Posterior cingulate gyrus (tissue), 11 donors: ENCODE measurements around the gene POLN.
A peak's percentile ranks its signal among the peaks of the same experiment; 100 is the strongest.

Experiments
- DNase-seq, 10 donors: peaks; one replicate each; pipeline versions ENCODE4 v3.0.0 to v3.0.0-alpha.2; 2020 to 2021; ENCODE audit warnings: mixed read lengths in 3 of 10
- intact Hi-C: fragments of 100-400 bp; cut with DNase I; formaldehyde crosslinking; loops from one replicate; pipeline ENCODE4 v1.15.1; 2023

POLN gene

DNA sequence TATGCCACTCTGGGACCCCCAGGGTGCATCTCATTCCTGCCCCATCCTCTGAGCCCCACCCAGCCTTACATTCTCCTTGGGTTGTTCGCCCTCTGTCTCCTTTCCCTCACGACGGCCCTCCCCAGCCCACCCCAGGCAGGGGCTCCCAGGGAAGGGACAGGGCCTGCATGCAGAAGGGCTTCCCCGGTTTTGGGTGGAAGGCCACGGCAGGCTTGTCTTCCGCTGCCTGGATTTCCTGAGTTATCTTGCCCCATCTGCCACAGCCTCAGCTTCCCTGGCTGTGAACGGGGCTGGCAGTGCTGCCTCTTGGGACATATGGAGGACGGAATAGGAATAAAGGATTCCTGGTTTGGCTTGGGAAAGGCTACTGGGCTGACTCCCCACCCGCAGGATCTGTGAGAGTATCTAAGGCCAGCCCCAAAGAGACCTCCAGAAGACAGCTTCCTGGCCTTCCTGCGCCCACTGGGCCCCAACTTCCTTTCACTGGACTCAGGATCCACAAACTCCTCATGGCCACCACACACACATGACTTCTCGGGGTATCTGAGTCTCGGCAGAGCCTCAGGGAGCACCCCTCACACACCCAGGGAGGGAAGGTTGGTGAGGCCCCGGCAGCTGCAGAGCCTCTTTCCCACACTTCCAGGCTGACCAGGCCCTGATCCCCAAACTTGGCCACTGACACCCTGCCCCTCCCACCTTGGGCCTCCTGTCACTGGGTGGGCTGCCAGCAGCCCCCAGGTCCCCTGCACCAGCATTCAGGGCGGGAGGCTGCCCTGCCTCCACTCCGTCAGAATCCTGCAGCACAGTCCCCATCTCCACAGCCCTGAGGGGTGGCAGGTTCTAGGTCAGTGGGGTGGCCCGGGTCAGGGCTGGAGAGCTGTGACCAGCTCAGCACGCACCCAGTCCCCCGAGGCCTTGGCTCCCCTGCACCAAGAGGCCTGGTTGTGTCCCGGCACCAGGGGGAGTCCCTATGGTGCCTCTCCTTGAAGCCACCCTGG, 23.5 kb upstream of the POLN start:
- intact Hi-C loops = no loop called here

DNA sequence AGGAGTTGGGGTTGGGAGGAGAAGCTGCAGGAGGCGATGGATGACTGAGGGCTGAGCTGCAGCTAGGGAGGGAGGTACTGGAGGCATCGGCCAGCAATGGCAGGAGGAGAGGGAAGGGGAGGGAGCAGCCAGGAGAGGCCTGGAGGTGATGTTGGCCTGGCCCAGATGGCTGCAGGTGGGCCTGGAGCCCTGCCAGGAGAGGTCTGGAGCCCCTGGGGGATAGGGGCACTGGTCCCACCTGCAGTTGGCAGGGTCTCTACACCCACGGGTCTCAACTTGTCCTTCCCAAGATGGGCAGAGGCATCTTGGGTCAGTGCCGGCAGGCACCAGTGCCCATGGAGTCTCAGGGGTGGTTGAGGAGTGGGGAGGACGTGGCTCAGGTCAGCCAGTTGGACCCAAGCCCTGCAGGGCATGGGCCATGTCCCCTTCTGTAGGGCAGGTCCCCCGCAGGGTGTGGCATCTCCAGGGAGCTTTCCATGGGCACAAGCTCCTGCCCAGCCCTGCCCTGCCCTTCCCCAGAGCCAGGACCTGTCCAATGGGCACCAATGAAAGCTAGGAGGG, 22.6 kb upstream of the POLN start:
- DNase-seq = peak in 5 of 10 donors; percentile 2 to 77 (median 55)
- intact Hi-C loops = loop anchor here (5.0 kb wide), 2 partner anchors 153 to 273 kb away; partner anchors contain the start of genes CFAP99, FAM193A and ZFYVE28

More for the DNA sequence above, 23.5 kb upstream of the POLN start:
- peak in 2 of 10 donors; percentile 64 to 77 for DNase-seq

DNA sequence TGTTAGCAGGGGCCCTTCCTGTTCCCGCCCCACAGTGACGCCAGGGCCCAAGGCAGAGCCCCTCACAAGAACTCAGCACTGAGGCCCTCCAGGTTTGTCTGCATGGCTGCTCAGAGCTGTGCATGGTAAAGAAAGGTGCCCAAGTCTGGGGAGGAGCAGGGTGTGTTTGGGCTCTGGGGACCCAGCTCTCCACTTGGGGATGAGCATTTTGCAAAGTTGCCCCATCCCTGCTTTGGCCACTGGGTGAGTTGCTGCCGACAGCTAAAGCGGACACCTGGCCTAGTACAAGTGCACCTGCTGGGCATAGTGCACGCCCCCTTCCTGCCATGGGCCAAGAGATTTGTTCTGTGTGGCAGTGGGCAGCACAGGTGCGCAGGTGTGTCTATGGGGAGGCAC, 22.0 kb upstream of the POLN start:
- intact Hi-C loops = loop anchor here (5.0 kb wide), 2 partner anchors 153 to 273 kb away; partner anchors contain the start of genes CFAP99, FAM193A and ZFYVE28
- peak in 4 of 10 donors; percentile 5 to 74 (median 42) for DNase-seq

DNA sequence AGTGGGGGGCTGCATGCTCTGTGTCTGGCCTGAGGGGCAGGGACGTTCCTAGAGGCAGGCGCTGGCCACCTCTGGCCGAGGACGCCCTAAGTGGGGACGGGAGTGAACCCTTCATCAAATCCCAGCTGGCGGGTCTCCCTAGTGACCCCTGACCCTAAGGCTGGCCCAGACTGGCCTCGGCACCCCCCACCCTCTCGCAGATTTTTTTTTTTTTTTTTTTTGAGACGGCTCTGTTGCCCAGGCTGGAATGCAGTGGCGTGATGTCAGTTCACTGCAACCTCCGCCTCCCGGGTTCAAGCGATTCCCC, 21.0 kb upstream of the POLN start:
- intact Hi-C loops = loop anchor here (5.0 kb wide), 2 partner anchors 154 to 274 kb away; partner anchors contain the start of genes CFAP99, FAM193A and ZFYVE28
- peak in 1 of 10 donors; percentile 68 for DNase-seq

DNA sequence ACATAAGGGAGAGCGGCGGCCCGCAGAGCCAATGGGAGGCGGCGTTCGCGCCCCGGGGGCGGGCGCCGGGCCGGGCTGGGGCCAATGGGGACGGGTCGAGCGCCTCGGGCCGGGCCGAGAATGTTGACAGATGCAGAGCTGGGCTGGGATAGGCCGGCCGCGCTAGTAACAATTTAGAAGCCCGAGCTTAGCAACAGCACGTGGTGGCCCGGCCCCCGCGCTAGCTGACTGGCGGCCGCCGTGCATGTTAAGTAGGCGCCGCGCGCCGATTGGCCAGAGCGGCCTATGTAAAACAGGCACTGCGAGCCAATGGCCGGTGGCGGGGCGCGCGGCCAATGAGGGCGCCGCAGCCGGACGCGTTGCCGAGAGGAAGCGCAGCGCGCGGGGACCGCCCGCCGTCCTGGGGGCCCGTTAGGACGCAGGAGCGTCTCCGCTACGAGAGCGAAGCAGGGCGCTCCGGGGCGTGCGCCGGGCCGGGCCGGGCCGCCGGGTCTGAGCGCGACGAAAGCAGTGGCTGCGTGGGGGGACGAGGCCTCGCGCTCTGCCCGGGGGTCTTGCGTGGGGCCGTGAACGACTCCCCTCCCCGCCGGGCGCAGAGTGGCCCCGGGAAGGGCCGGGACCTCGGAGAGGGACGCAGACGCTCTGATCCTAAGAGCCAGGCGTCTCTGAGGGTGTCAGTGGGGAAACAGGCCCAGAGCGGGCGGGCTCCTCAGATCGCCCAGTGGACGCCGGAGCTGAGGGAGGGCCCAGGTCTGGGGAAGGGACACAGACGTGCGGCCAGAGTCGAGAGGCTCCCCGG, 20.4 kb upstream of the POLN start:
- DNase-seq = peak; percentile 97 to 100 (median 100)
- intact Hi-C loops = loop anchor here (5.0 kb wide), 2 partner anchors 155 to 275 kb away; partner anchors contain the start of genes CFAP99, FAM193A and ZFYVE28

DNA sequence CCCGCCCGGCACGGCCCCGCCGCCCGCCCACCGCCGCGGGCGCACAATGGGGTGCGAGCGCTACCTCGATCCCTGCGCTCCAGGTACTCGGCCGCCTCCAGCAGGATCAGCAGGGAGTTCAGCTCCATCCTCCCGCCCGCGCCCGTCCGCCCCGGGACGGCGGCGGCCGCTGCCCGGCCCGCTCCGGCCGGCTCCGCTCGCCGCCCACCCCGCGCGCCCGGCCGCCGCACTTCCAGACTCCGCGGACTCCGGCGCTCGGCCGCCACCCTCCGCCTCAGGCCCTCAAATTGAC, 19.9 kb upstream of the POLN start, which contains the start of gene MXD4:
MXD4 (minus strand) TSS at position 257 of the 292 bp plus-strand sequence; CDS start at position 128, 129 bp downstream.
- no peak for DNase-seq
- intact Hi-C loops = loop anchor here (5.0 kb wide), 2 partner anchors 156 to 276 kb away; partner anchors contain the start of genes CFAP99, FAM193A and ZFYVE28

DNA sequence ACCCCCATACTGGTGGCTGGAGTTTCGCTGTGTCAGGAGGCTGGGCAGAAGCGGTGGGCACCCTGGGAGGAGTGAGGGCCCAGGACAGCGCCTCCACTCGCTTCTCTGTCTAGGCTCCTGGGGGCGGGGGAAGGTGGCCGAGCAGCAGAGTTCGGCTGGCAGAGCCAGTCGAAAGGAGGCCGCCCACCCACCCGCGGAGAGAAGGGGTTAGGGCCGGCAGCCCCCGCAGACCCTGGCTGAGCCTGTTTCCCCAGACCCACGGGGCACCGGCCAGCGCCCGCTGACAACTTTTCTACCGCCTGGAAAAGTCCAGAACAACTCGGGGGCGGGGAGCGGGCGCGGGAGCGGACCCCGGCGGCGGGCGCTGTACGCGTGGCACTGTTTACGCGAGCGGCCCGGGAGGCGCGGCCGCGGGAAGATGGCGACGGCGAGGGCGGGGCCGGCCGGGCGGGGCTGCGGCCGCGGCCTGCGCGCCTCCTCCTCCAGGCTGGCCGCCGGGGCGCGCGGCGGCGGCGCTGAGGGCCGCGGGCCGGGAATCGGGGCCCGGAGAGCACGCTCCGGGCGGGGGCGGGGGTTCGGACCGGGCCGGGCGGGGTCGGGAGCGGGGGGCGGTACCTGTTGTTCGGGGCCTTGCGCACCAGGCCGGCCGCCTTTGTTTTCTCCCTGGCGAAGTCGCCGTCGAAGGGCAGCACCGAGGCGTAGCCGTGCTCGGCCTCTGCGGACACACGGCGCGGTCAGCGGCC, 19.4 kb upstream of the POLN start:
- peak in 9 of 10 donors; percentile 15 to 88 (median 29) for DNase-seq
- intact Hi-C loops = loop anchor here (5.0 kb wide), 2 partner anchors 156 to 276 kb away; partner anchors contain the start of genes CFAP99, FAM193A and ZFYVE28

DNA sequence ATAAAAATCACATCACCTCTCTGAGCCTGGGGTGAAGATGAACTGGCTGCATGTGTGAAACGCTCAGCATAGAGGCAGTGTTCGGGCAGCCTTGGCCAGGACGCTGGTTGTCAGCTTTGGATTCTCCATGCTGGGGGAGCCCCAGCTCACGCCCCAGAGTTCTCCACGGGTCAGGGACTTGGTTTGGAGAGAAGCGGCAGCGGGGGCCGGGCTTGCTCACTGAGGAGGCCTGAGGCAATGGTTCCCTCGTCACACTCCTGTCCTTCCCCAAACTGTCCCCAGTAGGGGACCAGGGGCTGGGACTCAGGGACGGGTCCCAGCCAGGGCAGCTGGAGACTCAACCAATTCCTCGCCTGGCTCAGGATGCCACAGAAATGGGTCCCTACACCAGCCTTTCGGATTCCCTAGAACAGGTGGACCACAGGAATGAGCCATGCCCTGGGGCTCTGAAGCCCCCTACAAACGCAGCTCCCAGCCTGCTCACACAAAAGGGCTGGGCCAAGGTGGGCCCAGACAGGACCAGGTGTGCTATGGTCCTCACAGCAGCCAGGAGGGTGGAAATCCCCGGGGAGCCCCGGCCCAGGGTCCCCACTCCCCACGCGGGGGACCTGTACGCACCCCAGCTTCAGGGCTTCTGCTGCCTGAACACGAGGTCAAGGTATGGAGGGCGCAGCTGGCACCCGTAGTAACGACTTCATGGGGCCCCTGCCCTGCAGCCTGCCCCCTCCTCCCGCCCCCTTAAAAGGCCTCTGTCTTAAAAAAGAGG, 18.6 kb upstream of the POLN start:
- intact Hi-C loops = loop anchor here (5.0 kb wide), 2 partner anchors 157 to 277 kb away; partner anchors contain the start of genes CFAP99, FAM193A and ZFYVE28
- peak; percentile 3 to 81 (median 16) for DNase-seq

DNA sequence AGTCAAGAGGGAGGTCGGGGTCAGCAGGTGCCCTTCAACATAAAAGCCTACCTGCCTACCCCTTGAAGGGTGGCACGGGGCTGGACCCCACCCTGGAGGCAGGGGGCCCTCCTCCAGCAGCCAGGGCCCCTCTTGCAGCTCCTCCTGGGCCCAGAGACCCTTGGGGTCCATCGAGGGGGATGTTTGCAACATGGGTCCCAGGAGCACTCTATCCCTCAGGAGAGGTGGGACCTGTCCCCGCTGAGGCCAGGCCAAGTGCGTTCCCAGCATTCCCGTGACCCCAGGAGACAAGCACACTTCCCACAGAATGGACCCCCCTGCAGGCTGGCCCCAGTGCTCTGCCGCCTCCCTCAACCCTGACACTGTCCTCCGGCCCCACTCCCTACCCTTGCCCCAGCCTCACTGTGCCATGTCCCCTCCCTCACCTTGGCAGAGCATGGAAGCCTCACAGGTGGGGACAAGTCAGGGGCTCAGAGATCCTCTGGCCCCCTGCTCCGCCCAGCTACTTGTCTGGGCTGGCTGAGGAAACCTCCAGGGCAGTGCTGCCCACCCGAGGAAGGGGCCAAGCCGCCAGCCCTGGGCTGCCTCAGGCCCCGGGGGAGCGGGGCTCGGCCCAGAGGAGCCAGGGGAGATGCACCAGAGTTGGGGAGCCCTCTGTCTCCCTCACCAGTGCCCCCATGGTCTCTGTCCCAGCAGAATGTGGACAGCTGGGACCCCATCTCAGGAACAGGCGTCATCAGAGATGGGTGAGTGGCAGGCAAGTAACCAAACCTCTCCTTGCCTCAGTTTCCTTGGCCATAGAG, 17.8 kb upstream of the POLN start:
- intact Hi-C loops = loop anchor here (2.0 to 5.0 kb wide), 3 partner anchors 15 to 278 kb away; partner anchors contain the start of genes CFAP99, FAM193A and ZFYVE28
- peak in 8 of 10 donors; percentile 3 to 78 (median 13) for DNase-seq

DNA sequence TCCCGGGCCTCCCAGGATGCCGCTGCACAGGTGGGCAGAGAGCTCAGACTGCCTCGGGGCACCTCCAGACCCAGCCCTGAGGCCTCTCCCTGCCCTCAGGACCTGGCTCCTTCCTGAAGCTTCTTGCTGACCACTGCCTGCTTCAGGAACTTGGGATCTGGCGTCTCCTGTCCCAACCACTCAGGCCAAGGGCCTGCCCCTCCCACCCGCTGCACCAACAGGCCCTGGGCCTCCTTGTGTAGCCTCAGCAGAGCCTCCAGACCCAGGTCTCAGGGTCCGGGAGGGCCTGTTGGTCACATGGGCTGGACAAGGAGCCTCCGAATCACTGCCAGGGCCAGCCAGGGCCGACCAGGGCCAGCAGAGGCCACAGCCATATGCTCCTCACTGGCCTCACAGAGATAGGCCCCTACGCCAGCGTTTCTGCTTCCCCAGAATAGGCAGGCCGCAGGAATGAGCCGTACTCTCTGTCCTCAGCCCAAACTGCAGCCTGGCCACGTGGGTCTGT, 17.2 kb upstream of the POLN start:
- peak in 9 of 10 donors; percentile 2 to 68 (median 14) for DNase-seq
- intact Hi-C loops = loop anchor here (2.0 kb wide), 1 partner anchor 14 kb away; no protein-coding TSS in a partner anchor

DNA sequence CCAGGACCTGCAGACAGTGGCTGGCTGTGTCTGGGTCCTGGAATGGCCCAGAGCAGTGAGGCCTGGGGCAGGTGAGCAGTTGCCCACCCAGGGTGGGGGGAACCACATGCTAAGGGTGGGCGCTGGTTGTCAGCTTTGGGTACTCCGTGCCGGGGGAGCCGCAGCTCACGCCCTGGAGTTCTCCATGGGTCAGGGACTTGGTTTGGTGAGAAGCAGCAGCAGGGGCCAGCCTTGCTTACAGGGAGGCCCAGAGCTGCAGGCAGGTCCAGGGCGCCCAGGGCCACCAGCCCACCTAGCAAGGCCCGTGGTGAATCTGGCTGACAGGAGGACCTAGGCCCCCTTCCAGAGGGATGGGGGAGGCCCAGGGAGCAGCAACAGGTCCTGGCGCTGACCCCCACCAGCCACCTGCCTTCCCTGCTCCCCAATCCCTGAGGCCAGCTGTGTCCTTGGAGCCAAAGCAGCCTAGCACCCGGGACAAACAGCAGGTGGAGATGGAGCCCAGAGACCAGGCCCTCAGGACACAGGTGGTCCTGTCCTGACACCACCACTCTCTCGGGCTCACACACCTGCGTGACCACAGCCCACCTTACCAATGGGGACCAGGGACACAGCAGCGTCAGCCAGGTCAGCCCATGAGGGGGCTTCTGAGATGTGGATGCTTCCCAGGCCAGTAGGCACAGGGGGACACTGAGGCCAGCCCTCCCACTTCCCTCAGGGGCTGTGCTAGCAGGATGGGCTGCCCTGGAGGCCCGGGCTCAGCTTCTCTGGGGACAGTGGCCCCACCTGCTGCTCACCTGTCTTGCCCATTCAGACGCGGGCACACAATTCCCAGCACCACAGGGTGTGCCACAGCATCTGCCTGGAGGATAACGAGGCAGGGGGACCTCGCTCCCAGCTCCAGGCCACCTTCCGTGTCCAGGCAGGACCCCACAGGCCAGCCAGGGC, 16.4 kb upstream of the POLN start:
- peak in 9 of 10 donors; percentile 4 to 81 (median 10) for DNase-seq
- intact Hi-C loops = loop anchor here (2.0 kb wide), 1 partner anchor 14 kb away; no protein-coding TSS in a partner anchor

DNA sequence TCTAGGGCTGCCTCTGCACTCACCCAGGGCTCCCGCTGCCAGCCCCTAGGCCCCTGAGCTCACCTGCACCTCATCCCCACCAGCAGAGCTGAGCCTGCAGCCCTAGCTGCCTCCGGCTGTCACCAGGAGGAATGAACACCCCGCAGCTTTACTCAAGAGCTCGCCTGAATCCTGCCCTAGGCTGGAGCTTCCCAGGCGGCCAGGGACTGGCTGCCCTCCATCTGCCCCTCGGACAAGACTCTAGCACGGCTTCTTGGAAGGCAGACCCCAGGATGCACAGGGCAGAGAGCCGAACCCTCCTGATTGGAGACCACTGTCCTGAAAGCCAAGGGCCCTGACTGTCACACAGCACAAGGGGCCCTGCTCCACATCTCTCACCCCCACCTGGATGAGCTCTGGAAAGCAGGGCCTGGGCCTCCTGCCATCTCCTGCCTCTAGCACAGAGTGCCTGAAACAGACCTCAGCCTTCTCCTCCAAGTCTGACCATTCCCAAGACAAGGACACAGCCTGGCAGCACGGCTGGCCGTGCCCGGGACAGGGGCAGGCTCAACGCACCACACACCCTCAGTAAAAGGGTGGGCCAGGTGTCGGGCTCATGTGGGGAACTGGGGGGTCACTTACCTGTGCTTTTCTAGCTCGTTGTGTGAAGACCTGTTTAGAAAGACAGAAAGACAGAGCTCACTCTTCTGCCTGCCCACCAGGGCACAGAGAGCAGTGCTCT, 15.6 kb upstream of the POLN start:
- peak; percentile 3 to 87 (median 12) for DNase-seq
- intact Hi-C loops = loop anchor here (2.0 kb wide), 1 partner anchor 13 kb away; no protein-coding TSS in a partner anchor

DNA sequence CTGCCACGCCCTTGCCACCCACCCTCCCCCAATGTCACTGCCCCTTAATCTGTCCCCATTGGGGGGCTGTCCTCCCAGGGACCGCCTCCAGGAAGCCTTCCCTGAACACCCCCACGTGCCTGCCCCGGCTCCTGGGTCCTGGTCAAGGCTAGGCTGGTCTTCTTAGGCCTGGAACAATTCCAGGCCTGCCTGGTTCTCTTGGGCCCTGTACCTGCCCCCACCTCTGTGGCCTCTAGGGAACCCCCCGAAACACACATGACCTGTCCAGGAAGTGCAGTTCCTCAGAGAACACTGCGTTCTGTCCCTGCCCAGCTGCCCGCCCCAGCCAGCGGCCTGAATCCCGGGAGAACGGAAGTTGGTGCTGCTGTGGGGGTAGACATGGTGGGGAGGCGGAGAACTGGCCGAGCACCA, 14.9 kb upstream of the POLN start:
- peak; percentile 2 to 84 (median 14) for DNase-seq
- intact Hi-C loops = no loop called here

DNA sequence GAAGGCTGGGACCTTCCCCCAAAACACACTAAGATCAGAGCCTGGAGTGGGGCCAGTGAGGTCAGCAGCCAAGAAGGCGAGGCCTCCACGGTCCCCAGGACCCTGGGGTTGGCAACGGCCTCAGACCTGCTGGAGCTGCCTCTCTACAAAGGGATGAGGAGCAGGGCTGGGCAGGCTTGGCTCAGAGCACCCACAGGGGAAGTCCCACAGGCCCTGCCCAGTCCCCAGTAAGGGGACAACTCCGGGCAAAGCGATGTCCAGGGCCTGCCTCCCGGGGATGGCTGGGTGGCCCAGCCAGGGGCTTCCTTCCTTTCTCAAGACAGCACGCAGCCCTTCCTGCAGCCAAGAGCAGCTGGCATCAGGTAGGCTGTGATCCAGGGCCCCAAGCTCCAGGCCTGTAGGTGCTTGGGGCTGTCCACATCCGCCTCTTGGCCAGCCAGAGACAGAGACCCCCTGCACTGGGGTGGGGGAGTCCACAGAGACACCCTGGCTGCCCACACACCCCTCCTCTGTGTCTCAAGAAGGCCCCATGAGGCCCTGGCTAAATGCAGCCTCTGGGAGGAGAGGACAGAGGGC, 14.3 kb upstream of the POLN start:
- DNase-seq = peak in 9 of 10 donors; percentile 2 to 86 (median 15)
- intact Hi-C loops = no loop called here

DNA sequence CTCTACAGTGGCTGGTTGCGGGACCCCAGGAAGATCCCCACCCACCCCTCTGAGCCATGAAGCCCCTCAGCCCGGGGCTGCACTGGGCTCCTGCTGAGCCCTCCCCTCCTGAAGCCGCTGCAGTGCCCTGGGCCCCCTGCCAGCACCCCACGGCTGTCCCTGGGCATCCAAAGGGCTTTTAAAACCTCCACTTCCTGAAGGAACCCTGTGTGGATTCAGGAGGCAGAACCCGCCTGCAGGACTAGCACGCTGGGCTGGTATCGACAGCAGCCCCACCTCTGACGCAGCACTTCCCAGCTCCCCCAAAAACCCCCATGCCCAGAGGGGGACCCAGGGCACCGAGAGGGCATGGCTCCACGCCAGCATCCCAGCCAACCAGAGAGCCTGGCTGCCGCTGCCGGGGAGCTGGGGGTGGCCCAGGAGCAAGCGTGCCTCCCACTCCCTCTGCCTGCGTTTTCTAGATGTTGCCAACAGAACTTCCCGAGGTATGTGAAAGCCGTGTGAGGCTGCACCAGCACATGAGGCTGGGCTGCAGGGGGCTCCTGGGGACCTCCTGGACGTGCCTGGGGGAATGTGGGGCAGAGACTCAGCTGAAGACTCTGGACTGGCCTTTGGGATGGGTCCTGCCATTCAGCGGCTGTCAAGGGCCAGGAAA, 13.7 kb upstream of the POLN start:
- DNase-seq = peak; percentile 16 to 89 (median 36)
- intact Hi-C loops = no loop called here
